NB4 (cell line): ENCODE measurements around the gene ADRB1.

Experiments
- DNase-seq: peaks from one replicate; pipeline ENCODE4 v3.0.0; 2010; ENCODE audit warnings: low read depth
- H3K4me3 ChIP-seq: one replicate; pipeline ENCODE4 v1.5.1; 2011; ENCODE audit warnings: mild to moderate bottlenecking, low read depth, low read length, moderate library complexity
- CTCF ChIP-seq: IDR thresholded peaks from one replicate; pipeline ENCODE4 v1.5.1; 2012; ENCODE audit warnings: low read depth, low read length
- MAX ChIP-seq: IDR thresholded peaks from 2 replicates; pipeline ENCODE4 v1.6.1; 2011; ENCODE audit warnings: low read depth, low read length
- MYC ChIP-seq: IDR thresholded peaks from 2 replicates; pipeline ENCODE4 v1.6.1; 2011; ENCODE audit warnings: low read depth, low read length
- POLR2A ChIP-seq: IDR thresholded peaks from 2 replicates; pipeline ENCODE4 v1.6.1; 2011; ENCODE audit warnings: mild to moderate bottlenecking; ENCODE audit not compliant: insufficient read length; ENCODE audit errors: extremely low read depth

Gene ADRB1

GRCh38 chr10:114083040-114083439 lies 39.4 kb downstream of the ADRB1 start:
- H3K4me3 ChIP-seq: no peak overlapping the region
- no peak for DNase-seq
- no peak for TF ChIP-seq MAX
- no peak for TF ChIP-seq CTCF
- TF ChIP-seq POLR2A: no peak
- TF ChIP-seq MYC: no peak

- peak; percentile 15 for DNase-seq
- TF ChIP-seq MAX (no peak), POLR2A (no peak), MYC (no peak), CTCF (no peak)
These were observed 40.5 kb downstream of the ADRB1 start for GRCh38 chr10:114084215-114084614.

GRCh38 chr10:114087255-114087654 lies 43.6 kb downstream of the ADRB1 start:
- no peak overlapping the region for H3K4me3 ChIP-seq
- TF ChIP-seq MYC (no peak), CTCF (peak; percentile 29)

More at GRCh38 chr10:114084215-114084614, 40.5 kb downstream of the ADRB1 start:
- H3K4me3 ChIP-seq: no peak overlapping the region

GRCh38 chr10:114087655-114088054 lies 44.0 kb downstream of the ADRB1 start:
- TF ChIP-seq MAX: no peak
- TF ChIP-seq POLR2A: no peak
- no peak for TF ChIP-seq MYC
- TF ChIP-seq CTCF: no peak
- DNase-seq: no peak
- no peak overlapping the region for H3K4me3 ChIP-seq

More at GRCh38 chr10:114087255-114087654, 43.6 kb downstream of the ADRB1 start:
- no peak for DNase-seq

GRCh38 chr10:114094795-114095194 lies 51.1 kb downstream of the ADRB1 start:
- H3K4me3 ChIP-seq: no peak overlapping the region

More at GRCh38 chr10:114094795-114095194, 51.1 kb downstream of the ADRB1 start:
- TF ChIP-seq MYC (no peak), MAX (no peak), CTCF (no peak), POLR2A (no peak)
- DNase-seq: no peak
